Measurements from ENCODE around the gene PNLIPRP3.

GRCh38 chr10:116476461-116476860, 48.8 kb downstream of the PNLIPRP3 start:
- no peak for TF ChIP-seq CTCF (IDR thresholded peaks at IDR 0.05)
- no peak for TF ChIP-seq EZH2 (IDR thresholded peaks at IDR 0.05; ENCODE audit: borderline replicate concordance, insufficient read depth, low read depth, low read length, poor library complexity, severe bottlenecking)
